PC-9 (cell line): ENCODE data around the gene BDH1.

Experiments used
- EZH2 ChIP-seq: fragments of 200-600 bp; sonication (generic); IDR thresholded peaks from 2 replicates; pipeline ENCODE4 v1.8.0; 2017; ENCODE audit warnings: antibody characterized with exemption, low read depth
- TF ChIP-seq, protein P1 (sequence below): fragments of 200-600 bp; sonication (generic); conservative IDR thresholded peaks from 2 replicates; pipeline ENCODE4 v1.6.1; 2017; ENCODE audit warnings: mixed run types, antibody characterized with exemption, mild to moderate bottlenecking, moderate library complexity

GRCh38 chr3:197580253-197580691 lies 24.5 kb upstream of the BDH1 start:
- TF ChIP-seq, protein P1, sequence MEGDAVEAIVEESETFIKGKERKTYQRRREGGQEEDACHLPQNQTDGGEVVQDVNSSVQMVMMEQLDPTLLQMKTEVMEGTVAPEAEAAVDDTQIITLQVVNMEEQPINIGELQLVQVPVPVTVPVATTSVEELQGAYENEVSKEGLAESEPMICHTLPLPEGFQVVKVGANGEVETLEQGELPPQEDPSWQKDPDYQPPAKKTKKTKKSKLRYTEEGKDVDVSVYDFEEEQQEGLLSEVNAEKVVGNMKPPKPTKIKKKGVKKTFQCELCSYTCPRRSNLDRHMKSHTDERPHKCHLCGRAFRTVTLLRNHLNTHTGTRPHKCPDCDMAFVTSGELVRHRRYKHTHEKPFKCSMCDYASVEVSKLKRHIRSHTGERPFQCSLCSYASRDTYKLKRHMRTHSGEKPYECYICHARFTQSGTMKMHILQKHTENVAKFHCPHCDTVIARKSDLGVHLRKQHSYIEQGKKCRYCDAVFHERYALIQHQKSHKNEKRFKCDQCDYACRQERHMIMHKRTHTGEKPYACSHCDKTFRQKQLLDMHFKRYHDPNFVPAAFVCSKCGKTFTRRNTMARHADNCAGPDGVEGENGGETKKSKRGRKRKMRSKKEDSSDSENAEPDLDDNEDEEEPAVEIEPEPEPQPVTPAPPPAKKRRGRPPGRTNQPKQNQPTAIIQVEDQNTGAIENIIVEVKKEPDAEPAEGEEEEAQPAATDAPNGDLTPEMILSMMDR = no peak
- no peak for TF ChIP-seq EZH2
